Parathyroid adenoma (tissue), 2 donors: ENCODE data around the gene STYXL2.

Experiments used
- H2AFZ ChIP-seq: fragments of 300-600 bp; sonication (generic); one replicate; pipeline ENCODE4 v1.7.0; 2017; ENCODE audit warnings: antibody characterized with exemption, mild to moderate bottlenecking
- H3K27ac ChIP-seq: fragments of 300-600 bp; sonication (generic); one replicate; pipeline ENCODE4 v1.7.0; 2017
- H3K27me3 ChIP-seq: fragments of 300-600 bp; sonication (generic); one replicate; pipeline ENCODE4 v1.7.0; 2017; ENCODE audit warnings: low read length; ENCODE audit not compliant: control insufficient read depth, insufficient read depth
- H3K36me3 ChIP-seq: fragments of 300-600 bp; sonication (generic); one replicate; pipeline ENCODE4 v1.7.0; 2017; ENCODE audit warnings: low read length; ENCODE audit not compliant: control insufficient read depth, insufficient read depth
- H3K4me1 ChIP-seq: fragments of 300-600 bp; sonication (generic); one replicate; pipeline ENCODE4 v1.7.0; 2017; ENCODE audit warnings: control low read depth
- H3K4me2 ChIP-seq: fragments of 300-600 bp; sonication (generic); one replicate; pipeline ENCODE4 v1.7.0; 2017; ENCODE audit warnings: low read length
- H3K4me3 ChIP-seq: fragments of 300-600 bp; sonication (generic); one replicate; pipeline ENCODE4 v1.7.0; 2017; ENCODE audit warnings: low read depth, low read length
- H3K79me2 ChIP-seq: fragments of 300-600 bp; sonication (generic); one replicate; pipeline ENCODE4 v1.7.0; 2017; ENCODE audit warnings: control low read depth
- H3K9ac ChIP-seq: fragments of 300-600 bp; sonication (generic); one replicate; pipeline ENCODE4 v1.7.0; 2017; ENCODE audit warnings: mild to moderate bottlenecking
- H3K9me3 ChIP-seq: fragments of 300-600 bp; sonication (generic); one replicate; pipeline ENCODE4 v1.7.0; 2017; ENCODE audit warnings: low read length; ENCODE audit not compliant: control insufficient read depth
- TF ChIP-seq, protein P1 (sequence below): fragments of 300-600 bp; sonication (generic); IDR thresholded peaks from one replicate; pipeline ENCODE4 v1.7.0; 2017; ENCODE audit warnings: antibody characterized with exemption, mild to moderate bottlenecking
- donor health status: primary hyperparathyroidism.

STYXL2 gene

DNA sequence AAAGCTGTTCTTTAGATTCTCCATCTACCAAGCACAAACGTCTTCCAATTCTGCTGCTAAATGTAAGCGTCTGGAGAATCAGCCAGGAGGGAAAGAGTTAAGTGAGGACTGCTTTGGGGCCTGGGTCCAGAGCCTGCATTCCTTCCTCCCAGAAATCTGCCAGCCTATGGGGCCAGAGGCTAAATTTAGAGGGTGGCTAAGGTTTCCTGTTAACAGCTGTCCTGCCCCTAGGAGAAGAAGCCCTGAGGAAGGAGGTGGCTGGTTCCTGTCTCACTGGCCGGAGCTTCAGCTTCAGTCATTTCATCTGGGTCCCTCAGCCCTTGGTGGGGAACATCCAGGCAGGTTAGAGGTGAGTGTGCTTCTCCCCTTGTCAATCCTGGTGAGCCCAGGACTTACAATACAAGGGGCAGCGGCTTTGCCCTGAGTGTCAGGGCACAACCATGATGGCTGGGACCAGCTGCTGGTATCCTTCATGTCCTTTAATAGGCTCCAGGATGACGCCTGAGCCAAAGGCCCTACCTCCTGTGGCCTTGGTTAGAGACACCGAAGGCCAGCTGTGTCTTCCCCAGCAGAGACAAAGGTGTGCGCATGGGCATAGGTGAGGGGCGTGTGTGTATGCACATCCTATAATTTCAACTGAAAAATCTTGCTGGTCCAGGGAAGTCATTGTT, at the start of gene STYXL2:
TSS of gene STYXL2 (plus strand) at position 230 of the 671 bp plus-strand sequence. CDS start 775 bp downstream, outside the sequence.
- Histone ChIP-seq H3K9me3 (no peaks in the 10 kb centered on the region), H3K9ac (no peak within 1 kb of the TSS), H3K4me1 (no peaks in the 10 kb centered on the region), H3K27ac (no peak within 1 kb of the TSS), H3K27me3 (no peaks in the 10 kb centered on the region), H2AFZ (no peak within 1 kb of the TSS), H3K4me2 (no peak within 1 kb of the TSS), H3K79me2 (no peaks in the 10 kb centered on the region), H3K36me3 (no peaks in the 10 kb centered on the region), H3K4me3 (no peak within 1 kb of the TSS)
- TF ChIP-seq, protein P1, sequence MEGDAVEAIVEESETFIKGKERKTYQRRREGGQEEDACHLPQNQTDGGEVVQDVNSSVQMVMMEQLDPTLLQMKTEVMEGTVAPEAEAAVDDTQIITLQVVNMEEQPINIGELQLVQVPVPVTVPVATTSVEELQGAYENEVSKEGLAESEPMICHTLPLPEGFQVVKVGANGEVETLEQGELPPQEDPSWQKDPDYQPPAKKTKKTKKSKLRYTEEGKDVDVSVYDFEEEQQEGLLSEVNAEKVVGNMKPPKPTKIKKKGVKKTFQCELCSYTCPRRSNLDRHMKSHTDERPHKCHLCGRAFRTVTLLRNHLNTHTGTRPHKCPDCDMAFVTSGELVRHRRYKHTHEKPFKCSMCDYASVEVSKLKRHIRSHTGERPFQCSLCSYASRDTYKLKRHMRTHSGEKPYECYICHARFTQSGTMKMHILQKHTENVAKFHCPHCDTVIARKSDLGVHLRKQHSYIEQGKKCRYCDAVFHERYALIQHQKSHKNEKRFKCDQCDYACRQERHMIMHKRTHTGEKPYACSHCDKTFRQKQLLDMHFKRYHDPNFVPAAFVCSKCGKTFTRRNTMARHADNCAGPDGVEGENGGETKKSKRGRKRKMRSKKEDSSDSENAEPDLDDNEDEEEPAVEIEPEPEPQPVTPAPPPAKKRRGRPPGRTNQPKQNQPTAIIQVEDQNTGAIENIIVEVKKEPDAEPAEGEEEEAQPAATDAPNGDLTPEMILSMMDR: no peak

DNA sequence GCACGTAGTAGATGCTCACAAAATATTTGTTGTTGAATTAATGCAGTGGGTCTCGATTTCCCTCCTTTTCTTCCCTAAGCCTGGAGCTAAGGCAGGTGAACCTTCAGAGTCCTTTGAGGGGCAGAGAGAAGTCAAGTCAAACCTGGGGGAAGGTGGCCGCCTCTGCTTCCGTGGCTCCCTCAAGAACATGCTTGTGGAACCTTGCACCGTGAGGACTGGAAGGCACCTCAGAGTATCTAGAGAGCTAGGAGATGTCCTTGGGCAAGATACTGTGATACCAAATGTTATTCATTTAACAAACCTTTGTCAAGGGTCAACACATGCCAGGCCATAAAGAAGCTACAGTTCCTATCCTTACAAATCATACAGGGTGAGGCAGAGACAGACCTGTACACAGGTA, 42.0 kb upstream of the STYXL2 start:
- H3K27me3 ChIP-seq: no peaks in the 10 kb centered on the region
- no peak overlapping the region for H3K27ac ChIP-seq
- no peak overlapping the region for H3K4me2 ChIP-seq
- no peaks in the 10 kb centered on the region for H3K9me3 ChIP-seq
- TF ChIP-seq, protein P1: no peak
- no peaks in the 10 kb centered on the region for H3K36me3 ChIP-seq
- no peak overlapping the region for H3K9ac ChIP-seq
- H2AFZ ChIP-seq: no peak overlapping the region
- no peak overlapping the region for H3K4me3 ChIP-seq
- no peaks in the 10 kb centered on the region for H3K79me2 ChIP-seq
- H3K4me1 ChIP-seq: no peaks in the 10 kb centered on the region

DNA sequence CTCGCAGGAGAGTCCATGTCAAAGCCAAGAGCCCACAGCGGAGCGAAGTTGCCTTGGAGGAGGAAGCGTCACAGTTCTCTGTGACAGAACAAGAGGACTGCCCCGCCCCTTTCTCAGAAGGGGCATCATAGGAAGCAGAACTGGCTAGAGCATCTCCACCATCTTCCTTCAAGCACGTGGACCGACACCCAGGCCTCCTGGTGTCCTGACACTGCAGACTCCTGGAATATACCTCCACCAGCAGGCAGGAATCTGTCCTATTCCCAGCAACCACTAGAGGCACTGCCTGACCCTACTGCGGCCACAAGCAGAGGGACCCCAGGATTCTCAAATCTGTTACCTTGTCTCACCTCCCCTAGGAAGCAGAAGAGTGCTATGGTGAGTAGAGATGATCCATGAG, 41.5 kb upstream of the STYXL2 start:
- H2AFZ ChIP-seq: no peak overlapping the region
- no peak overlapping the region for H3K9ac ChIP-seq
- TF ChIP-seq, protein P1: peak; percentile 13
- H3K79me2 ChIP-seq: no peaks in the 10 kb centered on the region
- H3K4me3 ChIP-seq: no peak overlapping the region
- H3K4me1 ChIP-seq: no peaks in the 10 kb centered on the region
- H3K27ac ChIP-seq: no peak overlapping the region
- no peak overlapping the region for H3K4me2 ChIP-seq
- no peaks in the 10 kb centered on the region for H3K9me3 ChIP-seq
- no peaks in the 10 kb centered on the region for H3K36me3 ChIP-seq
- H3K27me3 ChIP-seq: no peaks in the 10 kb centered on the region

DNA sequence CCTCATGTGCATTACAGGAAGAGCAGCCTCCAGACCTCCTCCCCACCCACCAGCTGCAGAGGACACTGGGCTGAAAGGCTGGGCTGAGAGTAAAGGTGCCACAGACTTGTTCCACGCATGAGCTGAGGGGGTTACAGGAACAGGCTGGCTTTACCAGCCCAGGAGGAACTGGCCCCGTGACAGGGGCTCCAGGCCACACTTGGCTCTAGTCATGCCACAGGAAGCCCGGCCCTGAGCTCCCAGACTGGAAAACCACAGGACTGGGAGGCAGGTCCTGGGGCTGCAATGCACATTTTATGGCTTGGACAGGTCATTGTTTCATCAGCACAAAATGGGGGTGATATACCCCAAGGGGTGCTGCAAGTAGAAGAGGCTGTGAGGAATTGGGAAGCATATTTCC, 39.3 kb upstream of the STYXL2 start:
- Histone ChIP-seq H3K4me3 (no peak overlapping the region), H3K9me3 (no peaks in the 10 kb centered on the region), H3K4me1 (no peaks in the 10 kb centered on the region), H3K9ac (no peak overlapping the region), H3K27ac (no peak overlapping the region), H3K79me2 (no peaks in the 10 kb centered on the region), H2AFZ (no peak overlapping the region), H3K4me2 (no peak overlapping the region), H3K27me3 (no peaks in the 10 kb centered on the region), H3K36me3 (no peaks in the 10 kb centered on the region)
- TF ChIP-seq, protein P1: no peak
